Measurements from ENCODE around the gene ANO7.

The ANO7 gene, protein sequence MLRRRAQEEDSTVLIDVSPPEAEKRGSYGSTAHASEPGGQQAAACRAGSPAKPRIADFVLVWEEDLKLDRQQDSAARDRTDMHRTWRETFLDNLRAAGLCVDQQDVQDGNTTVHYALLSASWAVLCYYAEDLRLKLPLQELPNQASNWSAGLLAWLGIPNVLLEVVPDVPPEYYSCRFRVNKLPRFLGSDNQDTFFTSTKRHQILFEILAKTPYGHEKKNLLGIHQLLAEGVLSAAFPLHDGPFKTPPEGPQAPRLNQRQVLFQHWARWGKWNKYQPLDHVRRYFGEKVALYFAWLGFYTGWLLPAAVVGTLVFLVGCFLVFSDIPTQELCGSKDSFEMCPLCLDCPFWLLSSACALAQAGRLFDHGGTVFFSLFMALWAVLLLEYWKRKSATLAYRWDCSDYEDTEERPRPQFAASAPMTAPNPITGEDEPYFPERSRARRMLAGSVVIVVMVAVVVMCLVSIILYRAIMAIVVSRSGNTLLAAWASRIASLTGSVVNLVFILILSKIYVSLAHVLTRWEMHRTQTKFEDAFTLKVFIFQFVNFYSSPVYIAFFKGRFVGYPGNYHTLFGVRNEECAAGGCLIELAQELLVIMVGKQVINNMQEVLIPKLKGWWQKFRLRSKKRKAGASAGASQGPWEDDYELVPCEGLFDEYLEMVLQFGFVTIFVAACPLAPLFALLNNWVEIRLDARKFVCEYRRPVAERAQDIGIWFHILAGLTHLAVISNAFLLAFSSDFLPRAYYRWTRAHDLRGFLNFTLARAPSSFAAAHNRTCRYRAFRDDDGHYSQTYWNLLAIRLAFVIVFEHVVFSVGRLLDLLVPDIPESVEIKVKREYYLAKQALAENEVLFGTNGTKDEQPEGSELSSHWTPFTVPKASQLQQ

DNA sequence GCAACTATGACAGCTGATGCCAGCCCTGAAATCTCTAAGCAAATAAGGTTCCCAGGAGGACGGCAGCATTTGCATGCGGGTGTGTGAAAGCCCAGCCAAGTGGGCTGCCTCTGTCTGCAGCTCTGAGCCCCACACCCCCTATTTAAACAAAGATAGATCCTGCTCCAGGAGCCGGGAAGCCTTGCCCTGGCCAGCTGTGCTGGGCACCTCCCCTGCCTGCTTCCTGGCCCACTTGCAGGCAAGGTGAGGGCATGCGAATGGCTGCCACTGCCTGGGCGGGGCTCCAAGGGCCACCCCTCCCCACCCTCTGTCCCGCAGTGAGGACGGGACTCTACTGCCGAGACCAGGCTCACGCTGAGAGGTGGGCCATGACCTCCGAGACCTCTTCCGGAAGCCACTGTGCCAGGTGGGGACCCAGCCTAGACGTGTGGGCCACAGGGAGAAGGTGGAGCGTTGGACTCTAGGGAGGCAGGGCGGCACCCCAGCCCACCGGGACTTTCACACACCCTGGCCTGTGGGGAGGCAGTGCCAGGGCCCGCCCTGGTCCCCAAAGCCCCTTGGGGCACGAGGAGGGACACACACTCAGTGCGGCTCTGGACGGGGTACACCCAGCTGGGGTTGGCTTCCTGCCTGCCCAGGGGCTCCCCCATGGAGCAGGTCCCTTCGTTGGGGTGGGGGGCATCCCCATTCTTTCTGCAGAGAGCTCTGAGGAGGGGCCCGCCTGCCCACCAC, at the start of gene ANO7:
TSS of gene ANO7 (plus strand) at position 317 of the 732 bp plus-strand sequence. CDS start 1,387 bp downstream, outside the sequence.
- Histone ChIP-seq H3K9me3 (ENCODE audit: control insufficient read depth, low read length) (no peaks in the 10 kb centered on the region), H3K27ac (no peak within 1 kb of the TSS), H3K27me3 (ENCODE audit: control insufficient read depth, insufficient read depth, low read length) (no peaks in the 10 kb centered on the region), H3K9ac (no peak within 1 kb of the TSS), H3K4me2 (ENCODE audit: low read length) (no peak within 1 kb of the TSS), H3K4me3 (ENCODE audit: low read depth, low read length) (no peak within 1 kb of the TSS), H2AFZ (no peak within 1 kb of the TSS), H3K36me3 (ENCODE audit: control insufficient read depth, insufficient read depth, low read length) (no peaks in the 10 kb centered on the region), H3K79me2 (no peaks in the 10 kb centered on the region), H3K4me1 (no peaks in the 10 kb centered on the region)
- TF ChIP-seq, protein P1, sequence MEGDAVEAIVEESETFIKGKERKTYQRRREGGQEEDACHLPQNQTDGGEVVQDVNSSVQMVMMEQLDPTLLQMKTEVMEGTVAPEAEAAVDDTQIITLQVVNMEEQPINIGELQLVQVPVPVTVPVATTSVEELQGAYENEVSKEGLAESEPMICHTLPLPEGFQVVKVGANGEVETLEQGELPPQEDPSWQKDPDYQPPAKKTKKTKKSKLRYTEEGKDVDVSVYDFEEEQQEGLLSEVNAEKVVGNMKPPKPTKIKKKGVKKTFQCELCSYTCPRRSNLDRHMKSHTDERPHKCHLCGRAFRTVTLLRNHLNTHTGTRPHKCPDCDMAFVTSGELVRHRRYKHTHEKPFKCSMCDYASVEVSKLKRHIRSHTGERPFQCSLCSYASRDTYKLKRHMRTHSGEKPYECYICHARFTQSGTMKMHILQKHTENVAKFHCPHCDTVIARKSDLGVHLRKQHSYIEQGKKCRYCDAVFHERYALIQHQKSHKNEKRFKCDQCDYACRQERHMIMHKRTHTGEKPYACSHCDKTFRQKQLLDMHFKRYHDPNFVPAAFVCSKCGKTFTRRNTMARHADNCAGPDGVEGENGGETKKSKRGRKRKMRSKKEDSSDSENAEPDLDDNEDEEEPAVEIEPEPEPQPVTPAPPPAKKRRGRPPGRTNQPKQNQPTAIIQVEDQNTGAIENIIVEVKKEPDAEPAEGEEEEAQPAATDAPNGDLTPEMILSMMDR (IDR thresholded peaks at IDR 0.05) = no peak

DNA sequence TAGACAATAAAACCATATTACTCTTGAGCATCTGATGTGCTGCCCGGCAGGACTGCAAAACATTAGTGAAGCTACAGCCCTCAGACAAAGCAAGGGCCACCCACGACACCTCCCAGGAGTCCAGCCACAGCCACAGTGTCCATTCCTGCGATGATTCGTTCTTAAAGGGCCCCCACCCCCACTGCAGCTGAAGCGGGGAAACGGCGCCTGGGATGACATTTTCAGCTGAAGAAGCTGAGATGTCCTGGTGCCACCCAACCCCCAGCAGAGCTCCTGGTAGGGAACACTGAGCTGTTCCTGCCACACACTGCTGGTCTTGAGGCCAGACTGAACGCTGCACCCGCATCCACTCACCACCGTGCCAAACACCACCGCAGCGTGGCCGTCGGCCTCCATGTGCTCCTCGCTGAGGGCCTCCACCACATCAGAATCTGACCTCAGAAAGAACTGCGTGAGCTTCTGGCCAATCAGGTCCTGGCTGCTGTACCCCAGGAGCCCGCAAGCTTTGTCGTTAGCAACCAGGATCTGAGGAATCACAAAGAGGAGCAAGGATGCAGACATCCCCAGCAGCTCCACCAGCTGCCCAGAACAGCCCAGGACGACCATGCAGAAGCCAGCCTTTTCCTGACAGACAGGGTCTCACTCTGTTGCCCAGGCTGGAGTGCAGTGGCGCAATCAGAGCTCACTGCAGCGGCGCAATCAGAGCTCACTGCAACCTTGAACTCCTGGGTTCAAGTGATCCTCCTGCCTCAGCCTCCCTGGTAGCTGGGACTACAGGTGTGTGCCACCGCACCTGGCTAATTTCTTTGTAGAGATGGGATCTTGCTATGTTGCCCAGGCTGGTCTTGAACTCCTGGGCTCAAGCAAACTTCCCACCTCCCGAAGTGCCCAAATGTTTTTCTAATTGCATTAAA, 48.7 kb upstream of the ANO7 start:
- Histone ChIP-seq H3K9me3 (ENCODE audit: control insufficient read depth, low read length) (no peaks in the 10 kb centered on the region), H3K4me1 (no peaks in the 10 kb centered on the region), H2AFZ (no peak overlapping the region), H3K79me2 (no peaks in the 10 kb centered on the region), H3K9ac (no peak overlapping the region), H3K4me2 (ENCODE audit: low read length) (no peak overlapping the region), H3K36me3 (ENCODE audit: control insufficient read depth, insufficient read depth, low read length) (no peaks in the 10 kb centered on the region), H3K27ac (no peak overlapping the region), H3K27me3 (ENCODE audit: control insufficient read depth, insufficient read depth, low read length) (no peaks in the 10 kb centered on the region), H3K4me3 (ENCODE audit: low read depth, low read length) (no peak overlapping the region)
- TF ChIP-seq, protein P1 (IDR thresholded peaks at IDR 0.05) = no peak

DNA sequence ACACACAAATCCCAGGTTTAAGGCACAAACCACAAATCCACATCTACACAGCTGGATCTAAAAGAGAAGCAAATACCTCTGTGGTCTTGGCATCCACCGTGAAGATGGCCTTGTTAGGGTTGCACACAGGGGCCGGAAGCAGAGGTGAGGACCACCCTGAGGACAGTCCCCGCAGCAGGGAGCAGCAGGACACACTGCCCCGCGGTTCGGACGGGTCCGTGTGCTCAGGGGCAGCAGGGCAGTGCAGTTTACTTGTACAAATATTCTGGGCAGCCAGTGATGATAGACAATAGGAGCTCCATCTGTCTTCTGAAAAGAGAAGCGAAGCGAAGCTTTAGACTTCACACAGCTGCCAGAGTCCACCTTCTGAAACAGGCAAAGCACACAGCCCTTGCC, 48.0 kb upstream of the ANO7 start:
- H3K27ac ChIP-seq = no peak overlapping the region
- no peak overlapping the region for H3K4me3 ChIP-seq (ENCODE audit: low read depth, low read length)
- no peaks in the 10 kb centered on the region for H3K27me3 ChIP-seq (ENCODE audit: control insufficient read depth, insufficient read depth, low read length)
- H2AFZ ChIP-seq = no peak overlapping the region
- H3K4me2 ChIP-seq (ENCODE audit: low read length) = no peak overlapping the region
- TF ChIP-seq, protein P1 (IDR thresholded peaks at IDR 0.05) = no peak
- H3K36me3 ChIP-seq (ENCODE audit: control insufficient read depth, insufficient read depth, low read length) = no peaks in the 10 kb centered on the region
- H3K9ac ChIP-seq = no peak overlapping the region
- no peaks in the 10 kb centered on the region for H3K79me2 ChIP-seq
- no peaks in the 10 kb centered on the region for H3K9me3 ChIP-seq (ENCODE audit: control insufficient read depth, low read length)
- no peaks in the 10 kb centered on the region for H3K4me1 ChIP-seq

DNA sequence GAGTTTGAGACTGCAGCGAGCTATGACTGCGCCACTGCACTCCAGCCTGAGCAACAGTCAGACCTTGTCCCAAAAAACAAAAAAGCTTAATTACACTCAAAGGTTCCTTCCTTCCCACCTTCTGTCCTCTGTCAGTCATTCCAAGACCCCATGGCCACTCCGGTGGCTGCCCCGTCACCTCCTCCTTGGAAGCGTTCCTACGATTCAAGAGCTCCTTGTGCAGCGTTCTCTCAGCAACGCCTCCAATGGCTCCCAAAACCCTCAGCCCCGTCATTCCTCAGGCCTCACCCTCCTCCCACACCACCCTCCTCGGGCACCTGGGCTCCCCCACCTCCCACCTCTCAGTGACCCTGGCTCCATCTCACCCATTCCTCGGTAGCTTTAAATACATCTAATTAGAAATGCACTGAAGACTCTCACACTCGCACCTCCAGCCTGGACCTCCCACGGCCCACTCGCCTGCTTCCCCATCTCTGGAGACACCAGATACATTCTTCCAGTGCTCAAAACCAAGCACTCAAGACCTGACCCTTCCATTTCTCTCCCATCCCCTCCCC, 47.2 kb upstream of the ANO7 start:
- no peak overlapping the region for H3K9ac ChIP-seq
- no peak overlapping the region for H3K4me3 ChIP-seq (ENCODE audit: low read depth, low read length)
- H3K27ac ChIP-seq = no peak overlapping the region
- H3K79me2 ChIP-seq = no peaks in the 10 kb centered on the region
- H2AFZ ChIP-seq = no peak overlapping the region
- no peak overlapping the region for H3K4me2 ChIP-seq (ENCODE audit: low read length)
- no peaks in the 10 kb centered on the region for H3K9me3 ChIP-seq (ENCODE audit: control insufficient read depth, low read length)
- no peaks in the 10 kb centered on the region for H3K36me3 ChIP-seq (ENCODE audit: control insufficient read depth, insufficient read depth, low read length)
- no peaks in the 10 kb centered on the region for H3K4me1 ChIP-seq
- TF ChIP-seq, protein P1 (IDR thresholded peaks at IDR 0.05) = no peak
- no peaks in the 10 kb centered on the region for H3K27me3 ChIP-seq (ENCODE audit: control insufficient read depth, insufficient read depth, low read length)

Measured in parathyroid adenoma (tissue), 2 donors.